GM10847 (cell line): Measurements from ENCODE around the gene ERCC1.

Experiments used
- POLR2A ChIP-seq: IDR thresholded peaks from 2 replicates; pipeline ENCODE4 v1.6.1; 2011; ENCODE audit not compliant: insufficient read length; ENCODE audit errors: extremely low read depth

ERCC1 gene

DNA sequence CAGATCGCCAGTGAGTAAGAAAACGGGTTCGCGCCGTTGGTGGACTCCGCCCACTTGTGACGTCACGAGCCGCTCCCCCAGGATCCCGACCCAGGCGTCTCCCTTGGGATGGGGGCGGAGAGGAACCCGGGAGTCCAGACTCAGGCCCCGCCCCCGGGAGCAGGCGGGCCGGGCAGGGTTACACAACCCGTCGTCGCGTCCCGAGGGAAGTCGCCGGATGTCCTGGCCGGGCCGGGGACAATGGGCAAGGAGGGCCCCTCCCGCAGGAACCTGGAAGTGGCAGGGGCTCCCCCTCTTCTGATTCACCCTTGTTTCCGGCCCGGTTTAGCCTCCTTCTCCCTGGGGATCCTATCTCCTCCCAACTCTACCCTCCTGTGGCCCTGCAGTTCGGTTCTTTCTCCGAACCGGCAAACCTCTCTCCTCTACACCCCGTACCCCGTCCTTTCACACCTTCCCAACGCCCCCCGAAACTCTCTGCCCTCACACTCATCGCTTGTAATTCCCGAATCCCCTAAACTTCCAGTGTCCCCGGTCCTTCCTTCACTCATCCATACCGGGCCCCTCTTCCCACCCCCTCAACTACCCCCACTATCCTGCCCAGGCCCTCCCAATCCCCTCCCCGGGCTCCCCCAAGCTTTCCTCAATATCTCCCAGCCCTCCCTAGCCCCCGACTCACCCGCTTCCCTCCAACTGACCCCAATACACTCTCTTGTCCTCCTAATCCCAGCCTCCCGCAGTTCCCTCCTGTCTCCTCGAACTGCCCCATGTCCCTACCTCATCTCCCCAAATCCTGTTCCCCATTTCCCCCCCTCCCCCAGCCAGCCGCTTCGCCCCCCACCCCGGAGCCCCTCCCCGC lies 20.0 kb upstream of the ERCC1 start:
- TF ChIP-seq POLR2A = no peak

DNA sequence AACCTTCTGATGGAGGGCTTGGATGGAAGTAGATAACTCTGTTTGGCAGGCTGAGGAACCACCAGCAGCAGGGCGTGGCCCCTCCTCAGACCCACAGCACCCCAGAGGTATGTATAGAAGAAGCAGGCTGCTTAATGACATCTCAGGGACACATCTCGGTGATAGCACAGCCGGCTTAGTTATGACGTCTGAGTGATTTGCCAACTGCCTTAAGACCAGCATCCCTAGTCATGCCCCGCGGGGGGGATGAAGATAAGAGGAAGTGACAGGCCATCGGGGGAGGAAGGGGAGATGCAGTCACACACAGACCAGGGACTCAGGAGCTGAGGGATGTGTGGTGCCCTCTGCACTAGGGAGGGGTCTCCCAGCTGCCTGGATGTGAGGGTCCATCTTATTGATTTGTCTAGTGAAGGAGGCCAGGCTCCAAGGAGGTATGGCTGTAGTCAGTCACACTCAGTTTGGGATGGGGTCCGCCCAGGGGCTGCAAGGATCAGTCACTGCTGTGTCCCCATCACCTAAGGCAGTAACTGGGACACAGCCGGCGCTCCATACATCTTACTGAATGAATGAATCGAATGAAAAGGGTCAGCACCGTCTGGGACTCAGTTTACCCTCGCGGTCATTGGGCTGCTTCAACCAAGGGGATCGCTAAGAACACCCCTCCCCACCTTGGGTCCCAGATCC lies 19.2 kb upstream of the ERCC1 start:
- no peak for TF ChIP-seq POLR2A

DNA sequence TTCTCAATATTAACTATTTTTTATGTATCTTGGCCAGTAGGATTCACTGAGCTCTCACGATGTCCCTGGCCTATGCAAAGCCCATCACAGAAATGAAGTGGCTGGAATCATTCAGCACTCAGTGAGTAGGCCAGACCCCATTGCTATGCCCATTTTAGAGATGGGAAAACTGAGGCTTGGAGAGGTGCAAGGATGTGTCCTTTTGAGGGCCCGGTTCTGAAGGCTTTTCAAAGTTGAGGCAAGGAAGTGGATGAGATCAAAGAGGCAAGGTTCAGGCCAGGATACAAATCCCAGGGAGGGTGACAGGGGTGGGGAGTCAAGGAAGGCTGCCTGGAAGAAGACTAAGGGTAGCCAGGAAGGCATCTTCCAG lies 18.7 kb upstream of the ERCC1 start:
- TF ChIP-seq POLR2A = no peak

DNA sequence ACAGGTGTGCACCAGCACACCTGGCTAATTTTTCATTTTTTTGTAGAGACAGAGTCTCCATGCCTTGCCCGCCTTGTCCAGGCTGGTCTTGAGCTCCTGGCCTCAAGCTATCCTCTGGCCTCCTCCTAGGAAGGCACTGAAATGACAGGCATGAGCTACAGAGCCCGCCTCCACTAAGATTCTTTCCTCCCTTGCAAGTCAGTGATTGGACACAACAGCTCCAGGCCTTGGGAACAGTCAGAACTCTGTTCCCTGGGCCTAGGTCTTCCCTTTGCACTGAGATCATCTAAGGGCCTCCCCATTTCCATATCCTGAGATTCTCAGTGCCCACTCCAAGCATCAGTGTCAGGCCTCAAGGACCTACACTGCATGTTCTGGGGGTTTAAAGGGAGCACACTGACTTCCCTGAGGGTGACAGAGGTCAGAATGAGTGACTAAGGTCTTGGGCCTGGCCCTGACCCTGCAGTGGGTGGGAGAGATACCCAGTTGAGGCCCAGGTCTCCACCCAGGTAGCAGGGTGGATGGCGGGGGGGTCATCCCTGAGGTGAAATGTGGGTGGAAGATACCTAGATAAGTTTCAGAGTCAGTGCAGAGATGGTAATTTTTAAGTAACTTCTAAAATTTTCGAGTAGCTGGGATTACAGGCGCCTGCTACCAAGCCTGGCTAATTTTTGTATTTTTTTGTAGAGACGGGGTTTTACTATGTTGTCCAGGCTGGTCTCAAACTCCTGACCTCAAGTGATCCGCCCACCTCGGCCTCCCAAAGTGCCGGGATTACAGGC lies 17.3 kb upstream of the ERCC1 start:
- no peak for TF ChIP-seq POLR2A

DNA sequence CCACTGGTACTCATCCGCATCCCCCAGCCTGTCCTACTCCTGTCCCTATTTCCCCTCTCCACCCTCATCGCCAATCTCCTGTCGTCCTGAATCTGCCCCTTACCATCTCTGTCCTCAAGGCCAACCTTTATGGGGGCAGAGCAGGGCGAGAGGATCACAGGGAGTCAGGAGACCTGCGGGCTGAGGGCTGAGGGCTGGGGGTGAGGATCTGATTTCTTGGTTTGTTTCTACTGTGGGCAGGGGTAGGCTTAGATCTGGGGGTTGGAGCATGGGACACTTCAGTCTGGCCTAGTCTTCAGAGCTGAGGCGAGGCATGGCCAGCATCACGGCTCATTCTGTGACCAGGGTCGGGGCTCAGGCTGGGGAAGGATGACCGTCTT lies 16.5 kb upstream of the ERCC1 start:
- TF ChIP-seq POLR2A = no peak

DNA sequence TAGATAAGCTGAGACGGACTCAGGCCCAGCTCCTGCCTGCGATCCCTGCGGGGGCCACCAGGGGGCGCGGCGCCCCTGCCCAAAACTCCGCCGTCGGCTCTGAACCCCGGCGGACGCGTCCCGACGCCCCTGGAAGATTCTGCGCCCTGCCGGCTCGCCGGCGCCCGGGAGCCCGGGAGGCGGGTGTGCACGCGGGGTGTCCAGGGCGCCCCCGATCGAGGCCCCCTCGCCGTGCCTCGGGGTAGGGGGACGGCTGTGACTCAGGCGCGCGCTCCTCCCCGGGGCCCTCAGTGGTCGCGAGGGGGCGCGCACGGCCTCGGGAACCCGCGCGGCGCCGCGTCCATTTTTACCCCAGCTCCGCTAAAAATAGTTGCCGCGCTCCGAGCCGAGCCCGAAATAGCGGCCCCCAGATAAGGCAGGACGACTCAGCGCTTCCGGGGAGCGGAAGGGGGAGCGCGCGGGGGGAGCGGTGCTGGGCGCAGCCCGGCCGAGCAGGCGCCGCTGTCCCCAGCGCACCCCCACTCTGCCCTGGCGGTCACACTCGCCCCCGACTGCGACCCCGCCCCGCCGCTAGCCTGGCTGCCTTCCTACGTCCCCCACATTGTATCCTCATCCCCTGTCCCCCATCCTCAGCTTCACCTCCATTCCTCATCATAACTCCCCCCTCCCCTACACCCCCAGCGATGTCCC lies 16.0 kb upstream of the ERCC1 start:
- no peak for TF ChIP-seq POLR2A

DNA sequence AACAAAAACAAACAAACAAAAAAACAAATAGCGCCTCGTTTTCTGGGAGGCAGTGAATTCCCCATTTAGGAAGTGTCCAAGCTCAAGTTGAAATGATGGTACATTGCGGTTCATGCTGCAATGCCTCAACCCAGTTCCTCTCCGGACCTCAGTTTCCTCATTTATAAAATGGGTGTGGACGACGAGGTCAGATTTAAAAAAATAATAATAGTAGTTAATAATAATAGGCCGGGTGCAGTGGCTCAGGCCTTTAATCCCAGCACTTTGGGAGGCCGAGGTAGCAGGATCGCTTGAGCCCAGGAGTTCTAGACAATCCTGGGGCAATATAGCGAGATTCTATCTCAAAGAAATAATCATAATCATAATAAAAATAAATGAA lies 15.5 kb upstream of the ERCC1 start:
- TF ChIP-seq POLR2A = no peak

DNA sequence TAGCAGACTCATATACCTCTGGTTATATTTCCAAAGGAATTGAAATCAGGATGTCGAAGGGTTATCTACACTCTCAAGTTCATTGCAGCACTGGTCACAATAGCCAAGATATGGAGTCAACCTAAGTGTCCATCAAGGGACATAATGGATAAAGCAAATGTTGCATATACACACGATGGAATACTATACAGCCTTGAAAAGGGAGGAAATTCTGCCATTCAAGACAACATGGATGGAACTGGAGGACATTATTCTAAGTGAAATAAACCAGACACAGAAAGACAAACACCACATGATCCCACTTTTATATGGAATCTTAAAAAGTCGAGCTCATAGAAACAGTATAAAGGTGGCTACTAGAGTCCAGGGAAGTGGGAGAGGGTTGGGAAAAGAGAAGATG lies 13.6 kb upstream of the ERCC1 start:
- no peak for TF ChIP-seq POLR2A

DNA sequence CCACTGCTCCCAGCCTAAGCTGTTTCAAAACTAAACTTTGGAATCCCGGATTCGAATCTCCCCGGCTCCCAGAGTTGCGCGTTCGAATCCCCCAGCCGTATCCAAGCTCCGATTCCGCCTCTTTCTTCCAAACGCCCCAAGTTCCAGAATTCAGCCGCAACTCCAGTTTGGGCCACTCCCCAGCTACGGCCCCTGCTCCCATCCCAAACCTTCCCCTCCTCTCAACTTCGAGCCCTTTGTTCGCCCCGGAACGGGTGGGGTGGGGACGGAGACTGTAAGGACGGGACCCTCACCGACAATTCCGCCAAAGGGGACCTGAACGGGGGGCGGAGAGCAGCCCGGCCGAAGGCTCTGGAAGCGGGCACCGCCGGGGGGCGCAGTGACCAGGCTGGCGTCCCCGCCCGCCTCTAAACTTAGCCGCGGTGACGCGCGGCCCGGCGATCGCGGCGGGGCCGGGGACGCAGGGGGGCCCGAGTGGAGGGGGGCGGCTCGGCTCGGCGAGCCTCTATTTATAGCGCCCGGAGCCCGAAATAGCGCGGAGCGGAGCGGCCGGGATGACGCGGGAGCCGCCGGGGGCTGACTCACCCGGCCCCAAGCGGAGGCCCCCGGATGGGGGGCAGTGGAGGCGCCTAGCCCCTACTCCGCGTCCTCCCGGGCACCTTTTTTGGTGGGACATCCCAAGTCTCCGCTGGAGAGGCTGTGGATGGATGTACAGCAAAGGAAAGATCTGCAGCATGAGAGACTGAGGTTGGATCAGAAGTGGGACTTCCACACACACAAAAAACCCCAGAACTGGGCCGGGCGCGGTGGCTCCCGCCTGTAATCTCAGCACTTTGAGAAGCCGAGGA lies 4.9 kb upstream of the ERCC1 start:
- TF ChIP-seq POLR2A = no peak

DNA sequence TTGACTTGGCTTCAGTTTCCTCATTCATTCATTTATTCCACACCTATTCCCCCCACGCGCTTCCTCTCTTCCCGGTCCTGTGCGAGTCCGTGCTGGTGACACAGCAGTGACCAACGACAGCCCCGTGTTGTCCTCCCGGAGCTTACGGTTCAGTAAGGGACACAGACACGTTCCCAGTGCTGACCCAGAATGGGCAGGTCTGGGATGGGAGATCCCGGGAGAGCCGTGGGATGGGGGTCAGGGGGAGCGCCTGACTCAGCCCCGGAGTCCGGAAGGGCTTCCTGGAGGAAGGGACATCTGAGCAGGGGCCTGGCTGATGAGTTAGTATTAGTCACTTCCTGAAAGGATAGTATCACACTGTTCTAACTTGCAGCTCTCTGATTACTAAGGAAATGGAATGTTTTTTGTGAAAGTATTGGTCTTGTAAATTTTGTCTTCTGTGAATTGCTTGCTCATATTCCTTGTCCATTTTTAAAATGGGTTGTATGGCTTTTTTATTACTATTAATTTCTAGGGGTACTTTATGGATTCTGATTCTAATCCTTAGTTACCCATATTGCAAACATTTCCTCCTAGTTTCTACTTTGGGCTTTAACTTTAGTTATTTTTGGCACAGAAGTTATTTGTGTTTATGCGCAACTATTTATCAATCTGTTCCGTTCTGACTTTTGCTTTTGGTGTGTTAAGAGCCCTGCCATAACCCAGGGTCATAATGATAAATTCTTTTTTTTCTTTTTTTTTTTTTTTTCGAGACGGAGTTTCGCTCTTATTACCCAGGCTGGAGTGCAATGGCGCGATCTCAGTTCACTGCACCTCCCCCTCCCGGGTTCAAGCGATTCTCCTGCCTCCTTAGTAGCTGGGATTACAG lies 708 bp upstream of the ERCC1 start:
- no peak for TF ChIP-seq POLR2A

DNA sequence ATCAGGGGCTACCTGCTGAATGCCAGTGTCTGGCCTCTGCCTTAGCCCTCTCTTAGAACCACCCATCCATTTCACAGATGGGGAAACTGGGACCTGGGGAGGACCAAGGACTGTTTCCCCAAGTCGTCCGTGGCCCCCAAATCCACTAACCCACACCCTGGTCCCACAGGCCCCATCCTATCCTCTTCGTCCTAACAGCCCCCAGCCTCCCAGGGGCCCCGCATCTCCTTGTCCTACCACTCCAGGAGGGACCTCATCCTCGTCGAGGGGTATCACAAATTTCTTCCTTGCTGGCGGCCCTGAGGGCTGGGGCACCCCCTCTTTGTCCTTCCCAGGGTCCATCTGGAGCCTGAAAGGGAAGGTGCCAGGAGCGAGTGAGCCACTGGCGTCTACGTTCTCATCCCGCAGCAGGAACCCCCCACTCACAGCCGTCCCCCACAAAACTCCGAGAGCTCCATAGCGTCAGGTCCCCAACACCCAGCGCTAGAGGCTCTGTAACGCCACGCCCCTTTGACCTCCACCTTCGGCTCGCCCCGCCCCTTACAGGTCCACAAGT lies 606 bp downstream of the ERCC1 start:
- TF ChIP-seq POLR2A = no peak

DNA sequence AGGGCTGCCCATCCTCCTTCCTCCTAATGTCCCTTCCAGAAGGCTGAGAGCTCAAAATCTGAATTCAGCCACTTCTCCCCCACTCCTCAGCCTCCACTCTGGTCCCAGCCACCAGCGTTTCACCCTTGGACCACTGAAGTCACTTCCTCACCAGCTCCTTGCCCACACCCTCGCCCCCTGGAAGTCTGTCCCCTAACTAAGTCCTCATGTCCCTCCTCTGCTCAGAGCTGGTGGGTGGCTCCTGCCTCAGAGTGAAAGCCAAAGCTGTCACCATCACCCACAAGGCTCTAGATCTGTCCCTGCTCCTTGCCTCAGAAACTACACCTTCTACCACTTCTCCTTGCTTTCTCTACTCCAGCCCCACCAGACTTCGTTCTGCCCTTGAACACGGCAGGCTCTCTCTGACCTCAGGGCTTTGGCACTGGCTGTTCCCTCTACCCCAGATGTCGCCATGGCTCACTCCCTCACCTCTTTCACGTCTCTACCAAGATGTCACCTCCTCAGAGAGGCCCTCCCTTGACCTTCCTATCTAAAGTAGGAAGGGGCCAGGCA lies 1.7 kb downstream of the ERCC1 start:
- no peak for TF ChIP-seq POLR2A

DNA sequence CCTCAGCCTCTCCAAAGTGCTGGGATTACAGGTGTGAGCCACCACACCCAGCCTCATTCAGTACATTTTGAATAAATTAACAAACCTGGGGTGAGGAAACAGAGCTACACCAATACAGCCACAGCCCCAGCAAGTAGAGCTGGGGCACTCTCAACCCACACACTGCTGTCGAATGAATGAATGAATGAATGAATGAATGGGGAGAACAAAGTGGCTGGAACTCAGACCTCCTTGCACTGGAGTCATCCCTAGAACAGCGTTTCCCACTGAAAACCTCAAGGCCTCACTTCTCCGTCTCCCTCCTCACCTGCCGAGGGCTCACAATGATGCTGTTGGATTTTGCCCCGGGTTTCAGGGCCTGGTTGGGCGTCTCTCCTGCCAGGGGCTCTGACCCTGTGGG lies 2.8 kb downstream of the ERCC1 start:
- no peak for TF ChIP-seq POLR2A
